Myocyte (in vitro differentiated cells): ENCODE results near the gene REEP5. TPM values are rescaled to one million over a fixed set of nuclear protein-coding genes. Genes with fewer than 3 reads are reported as not detected.
"Not testable (repeated sequence)": the region's sequence is repeated elsewhere in the genome, so short reads cannot be mapped to it uniquely, and the experiment has no call there.

Experiments
- DNase-seq: peaks from one replicate; pipeline ENCODE4 v3.0.0-alpha.2; 2012; ENCODE audit warnings: low read depth
- total RNA-seq: library from RNA; depleted of rRNA; stranded (reverse); fragments of >200 nt; gene quantifications from 2 replicates; pipeline ENCODE4 v1.2.3, GENCODE V29; 2014

The REEP5 gene
- total RNA-seq, 1 donor from 2014 or later, result 58.5 TPM

GRCh38 chr5:112933651-112934365 lies 11.8 kb upstream of the REEP5 start:
- peak; percentile 23 for DNase-seq

- DNase-seq, result no peak
These were observed 11.1 kb upstream of the REEP5 start for GRCh38 chr5:112933105-112933504.

GRCh38 chr5:112931473-112931872 lies 9.4 kb upstream of the REEP5 start:
- no peak for DNase-seq

GRCh38 chr5:112930082-112930344 lies 8.0 kb upstream of the REEP5 start:
- no peak for DNase-seq

- DNase-seq, result peak; percentile 34
These were observed 7.5 kb upstream of the REEP5 start for GRCh38 chr5:112929336-112930081.

GRCh38 chr5:112923988-112924387 lies 2.0 kb upstream of the REEP5 start:
- no peak for DNase-seq

GRCh38 chr5:112923148-112923917 lies 1.3 kb upstream of the REEP5 start:
- no peak for DNase-seq

- peak; percentile 76 for DNase-seq
These were observed 798 bp downstream of the REEP5 start for GRCh38 chr5:112921026-112921832.

GRCh38 chr5:112919972-112920371 lies 2.1 kb downstream of the REEP5 start:
- no peak for DNase-seq

GRCh38 chr5:112918679-112919078 lies 3.3 kb downstream of the REEP5 start:
- no peak for DNase-seq

- no peak for DNase-seq
These were observed 3.9 kb downstream of the REEP5 start for GRCh38 chr5:112918136-112918535.

- DNase-seq, result no peak
These were observed 4.5 kb downstream of the REEP5 start for GRCh38 chr5:112917453-112917995.

GRCh38 chr5:112915831-112916230 lies 6.2 kb downstream of the REEP5 start:
- DNase-seq, result no peak

GRCh38 chr5:112914584-112914983 lies 7.4 kb downstream of the REEP5 start:
- DNase-seq, result peak; percentile 23

- DNase-seq, result no peak
These were observed 11.5 kb downstream of the REEP5 start for GRCh38 chr5:112910529-112910928.

GRCh38 chr5:112908854-112909253 lies 13.2 kb downstream of the REEP5 start:
- DNase-seq, result no peak

GRCh38 chr5:112907166-112907631 lies 14.8 kb downstream of the REEP5 start:
- peak; percentile 66 for DNase-seq

GRCh38 chr5:112906637-112907036 lies 15.4 kb downstream of the REEP5 start:
- DNase-seq, result no peak

GRCh38 chr5:112904996-112905395 lies 17.0 kb downstream of the REEP5 start:
- DNase-seq, result not testable (repeated sequence)

GRCh38 chr5:112902561-112902960 lies 19.5 kb downstream of the REEP5 start:
- DNase-seq, result peak; percentile 89

- DNase-seq, result peak; percentile 72
These were observed 26.3 kb downstream of the REEP5 start for GRCh38 chr5:112895682-112896081.
